Bone marrow (tissue), 2 donors: ENCODE measurements around the gene PKP3.
"Not testable (repeated sequence)": the region's sequence is repeated elsewhere in the genome, so short reads cannot be mapped to it uniquely, and the experiment has no call there.

ENCODE experiments used
- DNase-seq, 2 donors: peaks; one replicate each; lab custom pipeline; 2025; lab: John Stamatoyannopoulos, UW

PKP3 gene

GRCh38 chr11:394034-394857 is at the start of gene PKP3:
TSS of gene PKP3 (plus strand) at chr11:394209. CDS start at chr11:394293, 84 bp downstream.
- DNase-seq = no peak

GRCh38 chr11:344836-345578 is 49.0 kb upstream of the PKP3 start:
- DNase-seq = no peak

- no peak for DNase-seq
Measured at GRCh38 chr11:346529-346928, 47.5 kb upstream of the PKP3 start.

- DNase-seq = not testable (repeated sequence)
Measured at GRCh38 chr11:349270-349954, 44.6 kb upstream of the PKP3 start.

GRCh38 chr11:350033-350722 is 43.8 kb upstream of the PKP3 start:
- DNase-seq = not testable (repeated sequence)

- DNase-seq = no peak
Measured at GRCh38 chr11:350723-351255, 43.2 kb upstream of the PKP3 start.

GRCh38 chr11:351411-351810 is 42.6 kb upstream of the PKP3 start:
- DNase-seq = no peak

GRCh38 chr11:352456-353031 is 41.5 kb upstream of the PKP3 start:
- no peak for DNase-seq

- DNase-seq = no peak
Measured at GRCh38 chr11:353179-353873, 40.7 kb upstream of the PKP3 start.

GRCh38 chr11:355581-356458 is 38.2 kb upstream of the PKP3 start:
- DNase-seq = no peak

GRCh38 chr11:356610-357009 is 37.4 kb upstream of the PKP3 start:
- no peak for DNase-seq

- DNase-seq = no peak
Measured at GRCh38 chr11:357582-357981, 36.4 kb upstream of the PKP3 start.

- no peak for DNase-seq
Measured at GRCh38 chr11:358129-358800, 35.7 kb upstream of the PKP3 start.

GRCh38 chr11:359181-359714 is 34.8 kb upstream of the PKP3 start:
- no peak for DNase-seq

- DNase-seq = no peak
Measured at GRCh38 chr11:360326-361280, 33.4 kb upstream of the PKP3 start.

GRCh38 chr11:362642-363442 is 31.2 kb upstream of the PKP3 start:
- no peak for DNase-seq

- DNase-seq = not testable (repeated sequence)
Measured at GRCh38 chr11:363443-363805, 30.6 kb upstream of the PKP3 start.
